ENCODE data around the gene RBM33. TPM values are rescaled to one million over a fixed set of nuclear protein-coding genes. Genes with fewer than 3 reads are reported as not detected.

Gene RBM33
- total RNA-seq, 4 donors from 2014 or later = 20.6 to 85.1 (median 38.4) TPM

GRCh38 chr7:155788616-155789000, 144.1 kb downstream of the RBM33 start:
- intact Hi-C loops (cut with DNase I; ENCODE audit: low total_unique reads) = no loop called here
- DNase-seq = no peak
- H3K36me3 ChIP-seq = no peaks in the 10 kb centered on the region

GRCh38 chr7:155789001-155789725, 144.7 kb downstream of the RBM33 start:
- no peak for DNase-seq
- intact Hi-C loops (cut with DNase I; ENCODE audit: low total_unique reads) = no loop called here

More at GRCh38 chr7:155788616-155789000, 144.1 kb downstream of the RBM33 start:
- H3K27me3 ChIP-seq = no peaks in the 10 kb centered on the region
- no peaks in the 10 kb centered on the region for H3K9me3 ChIP-seq
- no peak overlapping the region for H3K4me3 ChIP-seq
- H3K27ac ChIP-seq = no peak overlapping the region
- H3K4me1 ChIP-seq = no peaks in the 10 kb centered on the region
- no peak for TF ChIP-seq CTCF (IDR thresholded peaks at IDR 0.05)
- no peak for TF ChIP-seq POLR2A (IDR thresholded peaks at IDR 0.05)

GRCh38 chr7:155790666-155791065, 146.2 kb downstream of the RBM33 start:
- no peak overlapping the region for H3K4me3 ChIP-seq
- no peak overlapping the region for H3K27ac ChIP-seq
- no peaks in the 10 kb centered on the region for H3K4me1 ChIP-seq
- intact Hi-C loops (cut with DNase I; ENCODE audit: low total_unique reads) = loop anchor here (10.0 kb wide), 1 partner anchor 1024 kb away; no protein-coding TSS in a partner anchor
- TF ChIP-seq CTCF (IDR thresholded peaks at IDR 0.05) (no peak), POLR2A (IDR thresholded peaks at IDR 0.05) (no peak)
- DNase-seq = no peak
- no peaks in the 10 kb centered on the region for H3K36me3 ChIP-seq
- no peaks in the 10 kb centered on the region for H3K9me3 ChIP-seq
- H3K27me3 ChIP-seq = no peaks in the 10 kb centered on the region

More at GRCh38 chr7:155789001-155789725, 144.7 kb downstream of the RBM33 start:
- Histone ChIP-seq H3K4me3 (no peak overlapping the region), H3K27me3 (no peaks in the 10 kb centered on the region), H3K9me3 (no peaks in the 10 kb centered on the region), H3K36me3 (no peaks in the 10 kb centered on the region), H3K4me1 (no peaks in the 10 kb centered on the region), H3K27ac (no peak overlapping the region)
- TF ChIP-seq CTCF (IDR thresholded peaks at IDR 0.05) = no peak
- no peak for TF ChIP-seq POLR2A (IDR thresholded peaks at IDR 0.05)

- Histone ChIP-seq H3K4me1 (no peaks in the 10 kb centered on the region), H3K27ac (no peak overlapping the region), H3K4me3 (no peak overlapping the region), H3K36me3 (no peaks in the 10 kb centered on the region), H3K27me3 (peaks cover 0 to 5% of the 10 kb centered on the region in 2 donors), H3K9me3 (no peaks in the 10 kb centered on the region)
- TF ChIP-seq POLR2A (IDR thresholded peaks at IDR 0.05) (no peak), CTCF (IDR thresholded peaks at IDR 0.05) (no peak)
- intact Hi-C loops (cut with DNase I; ENCODE audit: low total_unique reads) = loop anchor here (10.0 kb wide), 1 partner anchor 1024 kb away; no protein-coding TSS in a partner anchor
- no peak for DNase-seq
Measured at GRCh38 chr7:155791214-155791737, 146.8 kb downstream of the RBM33 start.

GRCh38 chr7:155791836-155792235, 147.4 kb downstream of the RBM33 start:
- no peak overlapping the region for H3K27ac ChIP-seq
- no peaks in the 10 kb centered on the region for H3K9me3 ChIP-seq
- no peaks in the 10 kb centered on the region for H3K4me1 ChIP-seq
- H3K36me3 ChIP-seq = no peaks in the 10 kb centered on the region
- no peak for DNase-seq
- peaks cover 0 to 10% of the 10 kb centered on the region in 2 donors for H3K27me3 ChIP-seq
- no peak overlapping the region for H3K4me3 ChIP-seq
- intact Hi-C loops (cut with DNase I; ENCODE audit: low total_unique reads) = loop anchor here (10.0 kb wide), 1 partner anchor 1023 kb away; no protein-coding TSS in a partner anchor
- no peak for TF ChIP-seq CTCF (IDR thresholded peaks at IDR 0.05)
- TF ChIP-seq POLR2A (IDR thresholded peaks at IDR 0.05) = no peak
